ENCODE data around the gene DOCK3.

DOCK3 gene

GRCh38 chr3:50708620-50709019 lies 33.9 kb downstream of the DOCK3 start:
- Histone ChIP-seq H3K4me2 (ENCODE audit: low read length) (no peak overlapping the region), H3K9me3 (ENCODE audit: insufficient read depth, low read length) (no peaks in the 10 kb centered on the region), H2AFZ (ENCODE audit: low read depth, low read length) (no peak overlapping the region), H3K79me2 (ENCODE audit: low read length) (no peaks in the 10 kb centered on the region), H4K20me1 (ENCODE audit: insufficient read depth, low read length) (no peaks in the 10 kb centered on the region), H3K4me1 (ENCODE audit: low read length) (no peaks in the 10 kb centered on the region), H3K27ac (ENCODE audit: low read length) (no peak overlapping the region), H3K9ac (ENCODE audit: low read length) (no peak overlapping the region), H3K27me3 (ENCODE audit: low read depth, low read length) (no peaks in the 10 kb centered on the region), H3K4me3 (ENCODE audit: low read length) (no peak overlapping the region), H3K36me3 (replicated peaks; ENCODE audit: low read depth, low read length) (no peaks in the 10 kb centered on the region)
- no peak for TF ChIP-seq CTCF (IDR thresholded peaks at IDR 0.05; ENCODE audit: low read depth, low read length)
- TF ChIP-seq EZH2phosphoT487 (IDR thresholded peaks at IDR 0.05; ENCODE audit: low read depth) = no peak

- Histone ChIP-seq H3K4me3 (ENCODE audit: low read length) (no peak overlapping the region), H3K36me3 (replicated peaks; ENCODE audit: low read depth, low read length) (no peaks in the 10 kb centered on the region), H3K9ac (ENCODE audit: low read length) (no peak overlapping the region), H3K27ac (ENCODE audit: low read length) (no peak overlapping the region), H2AFZ (ENCODE audit: low read depth, low read length) (no peak overlapping the region), H3K4me2 (ENCODE audit: low read length) (no peak overlapping the region), H4K20me1 (ENCODE audit: insufficient read depth, low read length) (no peaks in the 10 kb centered on the region), H3K27me3 (ENCODE audit: low read depth, low read length) (no peaks in the 10 kb centered on the region), H3K4me1 (ENCODE audit: low read length) (no peaks in the 10 kb centered on the region), H3K9me3 (ENCODE audit: insufficient read depth, low read length) (no peaks in the 10 kb centered on the region), H3K79me2 (ENCODE audit: low read length) (no peaks in the 10 kb centered on the region)
- TF ChIP-seq EZH2phosphoT487 (IDR thresholded peaks at IDR 0.05; ENCODE audit: low read depth) (no peak), CTCF (IDR thresholded peaks at IDR 0.05; ENCODE audit: low read depth, low read length) (no peak)
Measured at GRCh38 chr3:50714946-50715345, 40.2 kb downstream of the DOCK3 start.

GRCh38 chr3:50724831-50725230 lies 50.1 kb downstream of the DOCK3 start:
- Histone ChIP-seq H3K4me1 (ENCODE audit: low read length) (no peaks in the 10 kb centered on the region), H4K20me1 (ENCODE audit: insufficient read depth, low read length) (no peaks in the 10 kb centered on the region), H3K4me3 (ENCODE audit: low read length) (no peak overlapping the region), H3K27me3 (ENCODE audit: low read depth, low read length) (0 out of 2 replicates have a peak, but pooled peaks cover 8% of the 10 kb centered on the region), H3K27ac (ENCODE audit: low read length) (no peak overlapping the region), H3K9ac (ENCODE audit: low read length) (no peak overlapping the region), H3K9me3 (ENCODE audit: insufficient read depth, low read length) (no peaks in the 10 kb centered on the region), H3K4me2 (ENCODE audit: low read length) (no peak overlapping the region), H2AFZ (ENCODE audit: low read depth, low read length) (no peak overlapping the region), H3K79me2 (ENCODE audit: low read length) (no peaks in the 10 kb centered on the region), H3K36me3 (replicated peaks; ENCODE audit: low read depth, low read length) (no peaks in the 10 kb centered on the region)
- TF ChIP-seq CTCF (IDR thresholded peaks at IDR 0.05; ENCODE audit: low read depth, low read length) = no peak
- TF ChIP-seq EZH2phosphoT487 (IDR thresholded peaks at IDR 0.05; ENCODE audit: low read depth) = no peak

GRCh38 chr3:50734985-50735384 lies 60.3 kb downstream of the DOCK3 start:
- H3K4me3 ChIP-seq (ENCODE audit: low read length) = no peak overlapping the region
- no peaks in the 10 kb centered on the region for H3K9me3 ChIP-seq (ENCODE audit: insufficient read depth, low read length)
- no peaks in the 10 kb centered on the region for H3K79me2 ChIP-seq (ENCODE audit: low read length)
- TF ChIP-seq CTCF (IDR thresholded peaks at IDR 0.05; ENCODE audit: low read depth, low read length) (no peak), EZH2phosphoT487 (IDR thresholded peaks at IDR 0.05; ENCODE audit: low read depth) (no peak)
- H3K27me3 ChIP-seq (ENCODE audit: low read depth, low read length) = no peaks in the 10 kb centered on the region
- H4K20me1 ChIP-seq (ENCODE audit: insufficient read depth, low read length) = no peaks in the 10 kb centered on the region
- H2AFZ ChIP-seq (ENCODE audit: low read depth, low read length) = no peak overlapping the region
- H3K4me1 ChIP-seq (ENCODE audit: low read length) = no peaks in the 10 kb centered on the region
- H3K36me3 ChIP-seq (replicated peaks; ENCODE audit: low read depth, low read length) = no peaks in the 10 kb centered on the region
- H3K9ac ChIP-seq (ENCODE audit: low read length) = no peak overlapping the region
- H3K27ac ChIP-seq (ENCODE audit: low read length) = no peak overlapping the region
- H3K4me2 ChIP-seq (ENCODE audit: low read length) = no peak overlapping the region
